ENCODE results near the gene PDP2. TPM values are rescaled to one million over a fixed set of nuclear protein-coding genes. Genes with fewer than 3 reads are reported as not detected.

PDP2 gene
- total and polyA plus RNA-seq, 9 of the 15 experiments (the other 6 are each of a cell fraction or from before 2014, with no cell fraction given), result 2.5 to 24.3 (median 7.2) TPM

GRCh38 chr16:66934138-66934838 lies 54.0 kb downstream of the PDP2 start, which contains the start of gene CIAO2B (continued):
- TF ChIP-seq MLLT1 (IDR thresholded peaks at IDR 0.05), result peak in 1 of 2 experiments; percentile 26; a peak in 1 of 4 replicates
- TF ChIP-seq CXXC5 (CRISPR knock-in tag; IDR thresholded peaks at IDR 0.05), result peak; percentile 76
- peak; percentile 78 for TF ChIP-seq ESRRA (IDR thresholded peaks at IDR 0.05; ENCODE audit: borderline replicate concordance, low read depth)
- no peak for TF ChIP-seq GTF2B (IDR thresholded peaks at IDR 0.05; ENCODE audit: extremely low read depth, insufficient read length)
- TF ChIP-seq TAF1 (IDR thresholded peaks at IDR 0.05; ENCODE audit: control insufficient read depth, extremely low read depth, insufficient read depth, low read length, severe bottlenecking), result peak; percentile 63
- TF ChIP-seq JUN (IDR thresholded peaks at IDR 0.05; ENCODE audit: borderline replicate concordance, low read depth, low read length), result no peak
- no peak for TF ChIP-seq JUN (CRISPR knock-in tag; IDR thresholded peaks at IDR 0.05; ENCODE audit: borderline replicate concordance)
- TF ChIP-seq CHD4 (IDR thresholded peaks at IDR 0.05; ENCODE audit: insufficient read depth, insufficient replicate concordance, low read depth, low read length, poor library complexity, severe bottlenecking), result no peak
- TF ChIP-seq ELF1 (tag; IDR thresholded peaks at IDR 0.05), result peak; percentile 96
- peak; percentile 65 to 81 for TF ChIP-seq E2F6 (IDR thresholded peaks at IDR 0.05; ENCODE audit: borderline replicate concordance in 1 of 2, extremely low read depth in 1 of 2, insufficient read depth in 1 of 2, insufficient read length in 1 of 2, low read depth in 1 of 2, low read length in 1 of 2, poor library complexity in 1 of 2, severe bottlenecking in 1 of 2)
- TF ChIP-seq L3MBTL2 (IDR thresholded peaks at IDR 0.05), result peak; percentile 85
- TF ChIP-seq SMAD3 (CRISPR knock-in tag; conservative IDR thresholded peaks at IDR 0.05), result 0 out of 2 replicates have a peak, but pooled peaks have one; percentile 14
- TF ChIP-seq KLF16 (IDR thresholded peaks at IDR 0.05), result peak; percentile 52

All from K562 (cell line).